Natural killer cell (primary cell): ENCODE data around the gene TUBB1. TPM values are rescaled to one million over a fixed set of nuclear protein-coding genes. Genes with fewer than 3 reads are reported as not detected.

ENCODE experiments used
- ATAC-seq, 3 donors: fragments of 150-1000 bp in 2 of 3; fragments of 200-7000 bp in 1 of 3; cut with Tn5 transposase; 1 replicate in 1 of 3; 2 replicates in 2 of 3; pipeline ENCODE4 v1.10.0; 2021; ENCODE audit warnings: mild to moderate bottlenecking in 2 of 3, moderate library complexity in 2 of 3
- DNase-seq, 2 donors: peaks; one replicate each; pipeline versions ENCODE4 v3.0.0 to v3.0.0-alpha.2; 2013 to 2021; ENCODE audit warnings: mixed read lengths in 1 of 2
- H3K27ac ChIP-seq: one replicate; pipeline ENCODE4 v1.5.1; 2013; ENCODE audit warnings: mild to moderate bottlenecking, low read length
- H3K27me3 ChIP-seq: one replicate; pipeline ENCODE4 v1.6.1; 2013; ENCODE audit warnings: low read length; ENCODE audit not compliant: control insufficient read depth, insufficient read depth
- H3K36me3 ChIP-seq: one replicate; pipeline ENCODE4 v1.6.1; 2013; ENCODE audit warnings: low read length; ENCODE audit not compliant: control insufficient read depth, insufficient read depth
- H3K4me1 ChIP-seq: one replicate; pipeline ENCODE4 v1.6.1; 2013; ENCODE audit warnings: low read length; ENCODE audit not compliant: control insufficient read depth, insufficient read depth
- H3K4me3 ChIP-seq: one replicate; pipeline ENCODE4 v1.5.1; 2013; ENCODE audit warnings: low read length
- H3K9me3 ChIP-seq: one replicate; pipeline ENCODE4 v1.6.1; 2013; ENCODE audit warnings: low read length; ENCODE audit not compliant: control insufficient read depth, insufficient read depth
- H3K27ac Mint-ChIP-seq, 2 donors: one replicate each; pipeline ENCODE4 v1.8.0; 2022; ENCODE audit warnings: mild to moderate bottlenecking in 2 of 2, mixed read lengths in 2 of 2, moderate library complexity in 1 of 2
- H3K27me3 Mint-ChIP-seq, 2 donors: one replicate each; pipeline ENCODE4 v1.8.0; 2022; ENCODE audit warnings: low read depth in 2 of 2, mixed read lengths in 2 of 2
- H3K36me3 Mint-ChIP-seq: one replicate; pipeline ENCODE4 v1.8.0; 2022; ENCODE audit warnings: mixed read lengths
- H3K4me1 Mint-ChIP-seq, 2 donors: one replicate each; pipeline ENCODE4 v1.8.0; 2022; ENCODE audit warnings: mixed read lengths in 2 of 2
- H3K4me3 Mint-ChIP-seq: one replicate; pipeline ENCODE4 v1.8.0; 2022; ENCODE audit warnings: mild to moderate bottlenecking, moderate library complexity, mixed read lengths
- H3K9me3 Mint-ChIP-seq, 2 donors: one replicate each; pipeline ENCODE4 v1.8.0; 2022; ENCODE audit warnings: mixed read lengths in 2 of 2
- CTCF ChIP-seq: fragments of 200-600 bp; IDR thresholded peaks from one replicate; pipeline ENCODE4 v1.8.0; 2022; ENCODE audit warnings: antibody characterized with exemption
- WGBS: methylation state at CpG from one replicate; pipeline ENCODE4 v1.1.7; 2013; ENCODE audit warnings: missing lambda C conversion rate; ENCODE audit not compliant: insufficient coverage; 5-methylcytosine and 5-hydroxymethylcytosine counted together
- intact Hi-C: fragments of 100-400 bp; cut with micrococcal nuclease; formaldehyde crosslinking; loops from one replicate; pipeline ENCODE4 v1.14.2; 2022
- total RNA-seq, 4 donors: library from RNA; stranded (reverse); fragments of 120-200 nt in 1 of 4; gene quantifications; one replicate each; pipeline versions ENCODE4 v1.2.3 to v1.2.4, GENCODE V29; 2013 to 2022

TUBB1 gene
- total RNA-seq, 3 donors from 2014 or later (not counting 1 experiment from before 2014, with no cell fraction given): 4.3 to 46.9 (median 18.8) TPM

GRCh38 chr20:59013031-59013951 lies 5.9 kb upstream of the TUBB1 start:
- Mint-ChIP-seq H3K4me3 (no peak overlapping the region), H3K27me3 (no peaks in the 10 kb centered on the region), H3K36me3 (no peaks in the 10 kb centered on the region), H3K9me3 (no peaks in the 10 kb centered on the region), H3K27ac (peak overlapping the region in 1 of 2 donors; percentile 42), H3K4me1 (peaks cover 35 to 41% of the 10 kb centered on the region in 2 donors)
- ATAC-seq: no peak
- Histone ChIP-seq H3K36me3 (no peaks in the 10 kb centered on the region), H3K9me3 (no peaks in the 10 kb centered on the region), H3K4me3 (no peak overlapping the region), H3K27ac (no peak overlapping the region), H3K4me1 (peaks cover 38% of the 10 kb centered on the region), H3K27me3 (no peaks in the 10 kb centered on the region)
- 94% methylated on average over 17 of the region's 17 CpGs for WGBS
- TF ChIP-seq CTCF: no peak
- intact Hi-C loops: no loop called here
- peak in 1 of 2 donors; percentile 10 for DNase-seq

- Mint-ChIP-seq H3K27ac (peak overlapping the region; percentile 34 to 57), H3K27me3 (no peaks in the 10 kb centered on the region), H3K4me3 (peak overlapping the region; percentile 21), H3K9me3 (no peaks in the 10 kb centered on the region), H3K4me1 (peaks cover 35 to 43% of the 10 kb centered on the region in 2 donors), H3K36me3 (no peaks in the 10 kb centered on the region)
- WGBS: 39% methylated on average over 13 of the region's 13 CpGs
- Histone ChIP-seq H3K4me1 (peaks cover 32% of the 10 kb centered on the region), H3K9me3 (no peaks in the 10 kb centered on the region), H3K4me3 (no peak overlapping the region), H3K36me3 (no peaks in the 10 kb centered on the region), H3K27me3 (no peaks in the 10 kb centered on the region), H3K27ac (no peak overlapping the region)
- ATAC-seq (peak; percentile 49 to 66 (median 60)), DNase-seq (peak; percentile 15 to 45)
- no peak for TF ChIP-seq CTCF
- intact Hi-C loops: no loop called here
Measured at GRCh38 chr20:59013959-59014608, 5.1 kb upstream of the TUBB1 start.

- Histone ChIP-seq H3K9me3 (no peaks in the 10 kb centered on the region), H3K4me1 (peaks cover 32% of the 10 kb centered on the region), H3K4me3 (no peak overlapping the region), H3K27me3 (no peaks in the 10 kb centered on the region), H3K36me3 (no peaks in the 10 kb centered on the region), H3K27ac (no peak overlapping the region)
- no peak overlapping the region for H3K4me3 Mint-ChIP-seq
- intact Hi-C loops: no loop called here
- peak overlapping the region; percentile 34 to 57 for H3K27ac Mint-ChIP-seq
- TF ChIP-seq CTCF: no peak
- WGBS: 83% methylated on average over 17 of the region's 17 CpGs
- no peaks in the 10 kb centered on the region for H3K36me3 Mint-ChIP-seq
- peaks cover 35 to 46% of the 10 kb centered on the region in 2 donors for H3K4me1 Mint-ChIP-seq
- ATAC-seq (no peak), DNase-seq (peak in 1 of 2 donors; percentile 4)
- H3K27me3 Mint-ChIP-seq: no peaks in the 10 kb centered on the region
- H3K9me3 Mint-ChIP-seq: no peaks in the 10 kb centered on the region
Measured at GRCh38 chr20:59014680-59015389, 4.4 kb upstream of the TUBB1 start.
